ENCODE data around the gene KIAA1671. TPM values are rescaled to one million over a fixed set of nuclear protein-coding genes. Genes with fewer than 3 reads are reported as not detected.

The KIAA1671 gene
- total RNA-seq, 1 donor, result 10.7 TPM

GRCh38 chr22:25091458-25091857 is 138.9 kb downstream of the KIAA1671 start:
- no peak overlapping the region for H3K4me3 ChIP-seq (ENCODE audit: low read depth, low read length)
- DNase-seq (ENCODE audit: low read depth), result no peak
- no peak for TF ChIP-seq CTCF (IDR thresholded peaks at IDR 0.05; ENCODE audit: insufficient read depth, low read length)

GRCh38 chr22:25092119-25092518 is 139.6 kb downstream of the KIAA1671 start:
- TF ChIP-seq CTCF (IDR thresholded peaks at IDR 0.05; ENCODE audit: insufficient read depth, low read length), result no peak
- H3K4me3 ChIP-seq (ENCODE audit: low read depth, low read length), result no peak overlapping the region
- DNase-seq (ENCODE audit: low read depth), result no peak

GRCh38 chr22:25094579-25094978 is 142.1 kb downstream of the KIAA1671 start:
- no peak for DNase-seq (ENCODE audit: low read depth)
- TF ChIP-seq CTCF (IDR thresholded peaks at IDR 0.05; ENCODE audit: insufficient read depth, low read length), result no peak

GRCh38 chr22:25095869-25096268 is 143.4 kb downstream of the KIAA1671 start:
- no peak overlapping the region for H3K4me3 ChIP-seq (ENCODE audit: low read depth, low read length)
- TF ChIP-seq CTCF (IDR thresholded peaks at IDR 0.05; ENCODE audit: insufficient read depth, low read length), result no peak
- no peak for DNase-seq (ENCODE audit: low read depth)

More at GRCh38 chr22:25094579-25094978, 142.1 kb downstream of the KIAA1671 start:
- no peak overlapping the region for H3K4me3 ChIP-seq (ENCODE audit: low read depth, low read length)

GRCh38 chr22:25096638-25097405 is 144.3 kb downstream of the KIAA1671 start:
- no peak for TF ChIP-seq CTCF (IDR thresholded peaks at IDR 0.05; ENCODE audit: insufficient read depth, low read length)
- no peak for DNase-seq (ENCODE audit: low read depth)
- no peak overlapping the region for H3K4me3 ChIP-seq (ENCODE audit: low read depth, low read length)

GRCh38 chr22:25098445-25099081 is 146.0 kb downstream of the KIAA1671 start:
- no peak overlapping the region for H3K4me3 ChIP-seq (ENCODE audit: low read depth, low read length)
- no peak for DNase-seq (ENCODE audit: low read depth)
- no peak for TF ChIP-seq CTCF (IDR thresholded peaks at IDR 0.05; ENCODE audit: insufficient read depth, low read length)

Data from fibroblast of the aortic adventitia (primary cell).